DMS79 treated with DMSO at 0.1 percent for 48 hours (cell line): ENCODE data around the gene SLC9A1.
"Not testable (repeated sequence)": the region's sequence is repeated elsewhere in the genome, so short reads cannot be mapped to it uniquely, and the experiment has no call there.

Source experiments
- DNase-seq: peaks from one replicate; lab custom pipeline; 2025; lab: John Stamatoyannopoulos, UW

The SLC9A1 gene

DNA sequence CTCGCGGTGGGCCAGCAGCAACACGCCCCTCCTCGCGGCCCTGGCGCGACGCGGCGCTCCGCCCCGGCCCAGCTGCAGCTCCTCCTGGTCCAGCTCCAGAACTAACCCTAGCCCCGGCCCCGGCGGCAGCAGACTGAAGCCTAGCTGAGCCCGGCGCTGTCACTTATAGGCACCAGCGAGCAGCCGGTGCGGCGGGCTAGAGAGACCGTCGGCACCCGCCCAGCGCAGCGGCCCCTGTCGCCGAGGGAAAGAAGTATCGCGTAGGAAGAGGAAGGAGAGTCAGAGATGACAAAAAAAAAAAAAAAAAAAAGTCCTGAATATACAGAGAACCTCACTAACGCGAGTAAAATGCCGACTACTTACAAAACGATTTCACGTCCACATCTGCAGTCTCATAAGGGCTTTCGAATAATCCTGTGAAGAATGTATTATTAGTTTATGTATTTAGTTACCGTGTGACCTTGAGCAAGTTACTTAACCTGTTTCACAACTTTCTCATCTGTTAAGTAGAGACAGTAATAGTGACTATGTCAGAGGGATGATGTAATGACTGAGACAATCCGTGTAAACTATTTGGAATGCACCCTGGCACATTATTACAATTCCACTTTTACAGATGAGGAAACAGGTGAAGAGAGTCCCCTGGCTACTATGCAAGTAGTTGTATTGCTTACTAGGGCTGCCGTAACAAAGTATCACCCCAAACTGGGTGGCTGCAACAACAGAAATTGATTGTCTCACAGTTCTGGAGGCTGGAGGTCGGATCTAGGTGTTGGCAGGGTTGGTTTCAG is at the start of gene SLC9A1:
Gene SLC9A1, minus strand, starts transcription at position 135 of the 791 bp plus-strand sequence. CDS start 791 bp downstream, outside the sequence.
- peak; percentile 93 for DNase-seq

GRCh38 chr1:27203946-27204345 is 49.0 kb upstream of the SLC9A1 start:
- DNase-seq = no peak

- DNase-seq = no peak
These were observed 46.4 kb upstream of the SLC9A1 start for GRCh38 chr1:27201295-27201694.

DNA sequence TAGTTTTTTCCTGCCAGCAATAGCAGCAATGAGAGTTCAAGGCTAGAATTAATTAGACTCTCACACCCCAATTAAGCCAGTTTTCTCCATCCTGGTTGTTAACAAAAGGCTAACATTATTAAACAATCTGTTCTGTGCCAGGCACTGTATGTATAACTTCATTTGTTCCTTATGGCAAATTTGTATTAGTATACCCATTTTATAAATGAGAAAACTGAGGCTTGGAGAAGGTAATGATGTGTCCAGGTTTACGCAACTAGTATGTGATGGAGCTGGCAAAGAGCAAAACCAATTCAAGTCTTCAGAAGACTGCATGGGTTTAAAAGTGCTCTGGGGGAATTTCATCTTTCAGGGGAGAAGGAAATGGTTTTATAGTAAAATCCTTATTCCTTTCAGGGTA is 38.3 kb upstream of the SLC9A1 start:
- no peak for DNase-seq

- no peak for DNase-seq
These were observed 37.2 kb upstream of the SLC9A1 start for GRCh38 chr1:27192039-27192529.

DNA sequence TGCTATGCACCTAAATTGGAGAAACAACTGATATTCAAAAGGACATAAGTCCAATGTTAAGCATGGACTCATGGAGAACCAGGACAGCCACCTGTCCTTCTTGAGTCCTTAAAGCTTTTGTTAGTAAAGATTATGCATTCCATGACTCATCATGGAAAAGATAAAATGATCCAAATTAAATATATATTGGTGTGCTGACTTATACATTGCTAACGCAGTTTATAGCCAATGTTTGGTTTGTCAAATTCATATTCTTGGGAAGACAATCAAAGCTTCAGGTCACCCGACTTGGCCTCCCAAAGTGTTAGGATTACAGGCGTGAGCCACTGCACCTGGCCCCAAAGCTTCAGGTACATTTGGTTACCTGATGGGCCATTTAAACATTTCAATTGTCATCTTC is 29.7 kb upstream of the SLC9A1 start:
- not testable (repeated sequence) for DNase-seq

DNA sequence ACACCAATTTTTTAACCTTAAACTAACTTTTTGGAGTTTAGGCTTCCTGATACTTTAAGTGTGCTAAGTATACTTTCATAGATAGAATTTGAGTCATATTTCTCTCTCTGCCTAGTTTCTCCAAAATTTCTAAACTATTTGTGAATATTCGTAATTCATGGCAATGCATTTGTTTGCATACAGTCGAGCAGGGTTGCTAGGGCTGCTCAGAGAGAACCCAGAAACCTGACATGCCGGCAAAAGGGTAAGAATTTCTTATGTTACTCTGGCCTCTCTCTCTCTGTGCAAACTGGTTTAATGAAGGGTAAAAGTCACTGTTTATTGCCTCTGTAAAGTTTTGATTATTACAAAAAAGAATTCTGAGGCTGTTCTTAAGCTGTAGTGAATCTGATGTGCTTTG is 25.1 kb upstream of the SLC9A1 start:
- DNase-seq = no peak

GRCh38 chr1:27179379-27179778 is 24.5 kb upstream of the SLC9A1 start:
- DNase-seq = no peak

DNA sequence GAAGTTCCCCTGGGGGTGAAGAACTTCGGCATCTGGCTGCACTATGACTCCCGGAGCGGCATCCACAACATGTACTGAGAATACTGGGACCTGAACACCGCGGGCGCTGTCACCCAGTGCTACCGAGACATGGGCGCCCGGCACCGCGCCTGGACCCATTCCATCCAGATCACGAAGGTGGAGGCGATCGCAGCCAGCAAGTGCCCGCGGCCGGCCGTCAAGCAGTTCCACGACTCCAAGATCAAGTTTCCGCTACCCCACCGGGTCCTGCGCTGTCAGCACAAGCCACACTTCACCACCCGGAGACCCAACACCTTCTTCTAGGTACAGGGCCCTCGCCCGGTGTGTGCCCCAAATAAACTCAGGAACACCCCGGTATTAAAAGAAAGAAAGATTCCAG is 22.0 kb upstream of the SLC9A1 start:
- no peak for DNase-seq

GRCh38 chr1:27176323-27176722 is 21.4 kb upstream of the SLC9A1 start:
- no peak for DNase-seq

- DNase-seq = not testable (repeated sequence)
These were observed 18.1 kb upstream of the SLC9A1 start for GRCh38 chr1:27172992-27173391.

DNA sequence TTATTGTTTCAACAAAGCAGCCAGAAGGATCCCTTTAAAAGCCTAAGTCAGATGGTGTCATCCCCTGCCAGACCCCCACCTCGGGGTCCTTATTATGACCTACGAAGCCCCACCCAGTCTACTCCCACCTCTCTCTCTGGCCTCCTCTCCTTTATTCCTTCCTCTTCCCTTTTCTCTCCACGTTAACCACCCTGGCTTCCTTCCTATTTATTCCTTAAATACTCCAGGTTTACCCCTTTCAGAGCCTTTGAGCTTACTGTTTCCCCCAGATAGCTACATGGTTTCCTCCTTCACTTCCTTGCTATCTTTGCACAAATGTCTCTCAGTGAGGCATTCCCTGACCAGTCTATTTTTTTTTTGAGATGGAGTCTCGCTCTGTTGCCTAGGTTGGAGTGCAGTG is 12.0 kb upstream of the SLC9A1 start:
- DNase-seq = no peak

DNA sequence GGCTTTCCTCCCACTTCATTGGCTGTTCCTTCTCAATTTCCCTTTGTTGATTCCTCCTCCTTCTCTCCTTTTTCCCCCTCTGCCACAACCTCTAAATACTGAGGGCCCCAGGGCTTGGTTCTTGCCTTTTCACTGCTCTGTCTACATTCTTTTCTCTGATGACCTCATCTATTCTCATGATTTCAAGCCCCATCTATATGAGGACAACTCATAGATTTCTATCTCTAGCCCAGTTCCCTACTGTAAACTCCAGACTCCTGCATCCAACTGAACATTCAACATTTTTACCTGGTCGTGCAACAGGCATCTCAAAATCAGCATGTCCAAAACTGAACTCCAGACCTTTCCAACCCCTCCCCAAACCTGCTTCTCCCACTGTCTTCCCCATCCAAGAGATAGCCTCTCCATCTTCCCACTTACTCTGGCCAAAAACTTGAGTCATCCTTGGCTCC is 11.5 kb upstream of the SLC9A1 start:
- no peak for DNase-seq

DNA sequence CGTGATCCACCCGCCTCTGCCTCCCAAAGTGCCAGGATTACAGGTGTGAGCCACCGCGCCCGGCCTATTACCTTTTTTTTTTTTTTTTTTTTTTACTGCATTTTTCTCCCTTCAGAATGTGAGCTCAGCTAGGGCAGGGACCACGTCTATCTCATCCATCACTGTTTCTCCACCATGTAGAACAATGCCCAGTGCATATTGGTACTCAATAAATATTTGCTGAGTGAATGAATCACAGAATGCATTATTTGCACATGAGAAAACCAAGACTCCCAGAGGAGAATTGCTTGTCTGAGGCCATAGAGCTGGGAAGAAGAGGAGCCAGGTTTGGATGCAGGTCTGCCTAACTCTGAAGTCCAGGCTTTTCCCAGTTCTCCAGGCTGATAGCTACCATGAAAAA is 8.2 kb upstream of the SLC9A1 start:
- DNase-seq = no peak

DNA sequence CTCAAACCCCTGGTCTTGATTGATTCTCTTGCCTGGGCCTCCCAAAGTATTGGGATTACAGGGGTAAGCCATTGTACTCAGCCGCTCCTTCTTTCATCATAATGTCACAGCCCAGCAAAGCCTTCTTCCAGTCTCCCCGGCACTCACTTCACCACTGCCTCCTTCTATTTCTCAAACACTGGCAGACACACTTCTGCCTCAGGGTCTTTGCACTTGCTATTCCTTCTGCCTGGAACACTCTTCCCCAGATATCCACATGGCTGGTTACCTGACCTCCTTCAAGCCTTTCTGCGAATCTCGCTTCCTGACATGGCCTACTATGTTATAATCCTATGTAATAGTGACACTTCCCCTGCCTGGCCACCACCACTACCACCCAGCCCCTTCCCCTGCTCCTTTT is 7.2 kb upstream of the SLC9A1 start:
- DNase-seq = no peak

DNA sequence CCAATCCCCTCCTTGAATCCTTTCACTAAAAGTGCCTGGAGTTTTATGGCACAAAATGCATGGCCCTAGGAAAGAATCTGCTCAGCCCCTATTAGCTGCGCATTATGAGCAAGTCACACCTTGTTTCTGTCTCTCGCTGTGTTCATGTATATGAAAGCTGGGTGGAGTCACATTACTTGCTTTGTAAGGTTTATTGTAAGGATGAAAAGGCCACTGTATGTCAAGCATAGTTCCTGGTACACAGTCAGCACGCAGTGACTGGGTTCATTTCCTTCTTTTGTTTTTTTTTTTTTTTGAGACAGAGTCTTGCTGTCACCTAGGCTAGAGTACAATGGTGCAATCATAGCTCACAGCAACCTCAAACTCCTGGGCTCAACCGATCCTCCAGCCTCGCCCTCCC is 6.7 kb upstream of the SLC9A1 start:
- DNase-seq = no peak

DNA sequence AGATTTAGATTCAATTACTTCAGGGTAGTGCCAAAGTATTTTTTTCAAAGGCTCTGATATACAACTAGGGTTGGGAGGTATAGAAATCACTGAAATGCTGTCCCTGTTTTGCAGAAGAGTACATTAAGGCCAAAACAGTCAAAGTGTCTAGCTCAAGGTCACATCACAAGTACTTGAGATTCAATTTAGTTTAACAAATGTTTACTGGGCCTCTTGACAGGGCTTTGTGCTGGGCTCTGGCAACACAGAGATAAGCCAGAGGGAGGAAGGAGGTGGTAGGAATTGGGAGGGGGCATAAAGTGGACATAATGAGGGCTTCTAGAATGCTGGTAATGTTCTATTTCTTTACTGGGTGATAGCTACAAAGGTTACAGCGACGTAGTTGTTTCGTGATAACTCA is 2.3 kb upstream of the SLC9A1 start:
- no peak for DNase-seq

DNA sequence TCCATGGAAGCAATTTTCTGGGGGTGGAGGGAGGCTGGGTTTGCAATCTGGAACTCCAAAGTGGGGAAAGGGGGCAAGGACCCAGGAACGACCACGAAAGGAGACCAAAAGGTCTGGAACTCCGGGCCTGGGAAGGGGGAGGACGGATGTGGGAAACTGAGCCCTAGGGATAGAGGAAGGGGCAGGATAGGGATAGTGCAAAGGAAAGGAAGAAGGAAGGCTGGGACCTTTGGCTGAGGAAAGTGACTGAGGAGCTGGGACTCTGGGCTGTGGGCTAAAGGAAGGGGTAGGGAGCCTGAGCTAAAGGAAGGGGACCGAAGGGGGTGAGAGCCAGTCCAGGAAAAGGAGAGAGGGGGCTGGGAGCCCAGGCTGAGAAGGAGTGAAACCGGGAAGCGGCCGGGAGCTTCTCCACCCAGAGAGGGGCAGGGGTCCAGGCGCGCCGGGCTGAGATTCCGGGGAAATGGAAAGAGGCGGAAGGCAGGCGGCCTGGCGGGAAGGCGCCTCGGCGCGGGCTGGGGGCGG is 395 bp downstream of the SLC9A1 start:
- DNase-seq = no peak

- no peak for DNase-seq
These were observed 982 bp downstream of the SLC9A1 start for GRCh38 chr1:27153927-27154358.

- peak; percentile 17 for DNase-seq
These were observed 1.4 kb downstream of the SLC9A1 start for GRCh38 chr1:27153549-27153886.

DNA sequence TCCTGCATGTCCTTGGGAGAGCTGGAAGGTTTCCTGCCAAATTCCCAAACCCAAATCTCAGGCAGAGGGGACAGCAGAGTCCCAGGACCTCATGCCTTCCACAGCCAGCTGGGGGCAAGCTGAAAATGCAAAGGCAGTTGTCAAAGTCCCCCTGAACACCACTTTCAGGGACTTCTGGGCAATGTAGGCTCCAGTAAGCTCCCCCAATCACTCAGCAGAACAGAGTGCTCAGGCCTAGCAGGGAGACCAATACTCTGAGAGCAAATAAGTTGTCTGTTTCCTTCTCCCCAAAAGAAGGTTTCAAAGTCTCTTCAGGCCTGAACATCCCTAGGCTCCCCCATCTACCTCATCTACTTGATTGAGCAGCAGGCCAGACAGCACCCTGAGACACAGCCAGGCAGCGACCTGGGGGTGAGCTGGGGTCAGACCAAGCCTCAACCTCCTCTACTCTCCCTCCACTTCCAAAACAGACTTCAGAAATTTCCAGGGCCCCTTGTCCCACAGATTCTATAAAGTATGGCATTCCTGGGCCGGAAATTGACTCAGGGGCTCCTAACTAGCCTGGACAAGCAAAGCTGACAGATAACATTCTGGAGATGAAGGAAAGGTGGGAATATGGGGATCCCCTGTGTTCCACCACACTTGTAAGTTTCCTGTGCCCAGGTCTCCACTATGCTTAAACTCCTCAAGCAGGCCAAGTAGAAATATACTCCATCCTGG is 1.9 kb downstream of the SLC9A1 start:
- DNase-seq = no peak

GRCh38 chr1:27152004-27152828 is 2.7 kb downstream of the SLC9A1 start:
- peak; percentile 4 for DNase-seq
